Ascending aorta (tissue), 2 donors: ENCODE measurements around the gene ZNF93. TPM values are rescaled to one million over a fixed set of nuclear protein-coding genes. Genes with fewer than 3 reads are reported as not detected.

Experiments used
- DNase-seq, 2 donors: peaks; one replicate each; pipeline ENCODE4 v3.0.0-alpha.2; 2019; ENCODE audit warnings: low spot score in 2 of 2
- H3K27ac ChIP-seq, 2 donors: fragments of 200-600 bp; sonication (generic); one replicate each; pipeline ENCODE4 v1.5.1; 2016 to 2017; ENCODE audit warnings: mild to moderate bottlenecking in 1 of 2
- H3K27me3 ChIP-seq: fragments of 200-600 bp; sonication (generic); one replicate; pipeline ENCODE4 v1.5.1; 2017
- H3K36me3 ChIP-seq, 2 donors: fragments of 200-600 bp; sonication (generic); one replicate each; pipeline ENCODE4 v1.5.1; 2016
- H3K4me1 ChIP-seq, 2 donors: fragments of 200-600 bp; sonication (generic); one replicate each; pipeline ENCODE4 v1.5.1; 2016 to 2017; ENCODE audit warnings: mild to moderate bottlenecking in 1 of 2
- H3K4me3 ChIP-seq, 2 donors: fragments of 200-600 bp; sonication (generic); one replicate each; pipeline ENCODE4 v1.5.1; 2016 to 2017; ENCODE audit warnings: mild to moderate bottlenecking in 1 of 2
- H3K9me3 ChIP-seq, 2 donors: fragments of 200-600 bp; sonication (generic); one replicate each; pipeline ENCODE4 v1.5.1; 2016
- intact Hi-C: fragments of 100-400 bp; cut with DNase I; formaldehyde crosslinking; loops from one replicate; pipeline ENCODE4 v1.15.1; 2023
- total RNA-seq: library from RNA; depleted of rRNA; stranded (reverse); fragments of >200 nt; gene quantifications from one replicate; pipeline ENCODE4 v1.1.0, GENCODE V29; 2016
- TF ChIP-seq, protein P1 (sequence below), 3 experiments: fragments of 200-600 bp in 2 of 3; fragments of 450-650 bp in 1 of 3; sonication (generic) in 2 of 3; IDR thresholded peaks; one replicate each; pipeline ENCODE4 v1.5.1; 2016 to 2019; ENCODE audit warnings: antibody characterized with exemption in 3 of 3, mild to moderate bottlenecking in 1 of 3, moderate library complexity in 1 of 3

The ZNF93 gene
- total RNA-seq, 1 donor from 2014 or later: 2.9 TPM

DNA sequence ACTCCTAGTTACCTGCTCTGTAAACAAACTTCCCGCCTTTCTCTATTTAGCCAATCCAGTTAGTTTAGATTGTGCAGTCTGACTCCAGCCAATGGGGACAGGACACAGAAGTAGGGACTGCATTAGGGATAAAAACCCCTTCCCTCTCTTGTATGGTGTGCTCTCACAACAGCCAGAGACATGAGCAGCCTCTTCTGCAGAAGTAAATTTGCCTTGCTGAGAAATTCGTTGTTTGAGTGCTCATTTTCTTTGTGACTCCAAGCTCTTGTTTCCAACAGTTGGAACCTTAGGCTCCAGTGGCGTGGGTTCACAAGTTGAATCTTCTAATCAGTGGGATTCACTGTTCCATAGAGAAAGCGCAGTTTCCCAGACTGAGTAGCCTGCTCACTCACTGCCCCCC lies 66.1 kb downstream of the ZNF93 start:
- Histone ChIP-seq H3K27ac (no peak overlapping the region), H3K4me1 (no peaks in the 10 kb centered on the region), H3K4me3 (no peak overlapping the region), H3K36me3 (no peaks in the 10 kb centered on the region), H3K9me3 (peaks cover 9 to 15% of the 10 kb centered on the region in 2 donors), H3K27me3 (no peaks in the 10 kb centered on the region)
- DNase-seq: no peak
- intact Hi-C loops: no loop called here
- TF ChIP-seq, protein P1, sequence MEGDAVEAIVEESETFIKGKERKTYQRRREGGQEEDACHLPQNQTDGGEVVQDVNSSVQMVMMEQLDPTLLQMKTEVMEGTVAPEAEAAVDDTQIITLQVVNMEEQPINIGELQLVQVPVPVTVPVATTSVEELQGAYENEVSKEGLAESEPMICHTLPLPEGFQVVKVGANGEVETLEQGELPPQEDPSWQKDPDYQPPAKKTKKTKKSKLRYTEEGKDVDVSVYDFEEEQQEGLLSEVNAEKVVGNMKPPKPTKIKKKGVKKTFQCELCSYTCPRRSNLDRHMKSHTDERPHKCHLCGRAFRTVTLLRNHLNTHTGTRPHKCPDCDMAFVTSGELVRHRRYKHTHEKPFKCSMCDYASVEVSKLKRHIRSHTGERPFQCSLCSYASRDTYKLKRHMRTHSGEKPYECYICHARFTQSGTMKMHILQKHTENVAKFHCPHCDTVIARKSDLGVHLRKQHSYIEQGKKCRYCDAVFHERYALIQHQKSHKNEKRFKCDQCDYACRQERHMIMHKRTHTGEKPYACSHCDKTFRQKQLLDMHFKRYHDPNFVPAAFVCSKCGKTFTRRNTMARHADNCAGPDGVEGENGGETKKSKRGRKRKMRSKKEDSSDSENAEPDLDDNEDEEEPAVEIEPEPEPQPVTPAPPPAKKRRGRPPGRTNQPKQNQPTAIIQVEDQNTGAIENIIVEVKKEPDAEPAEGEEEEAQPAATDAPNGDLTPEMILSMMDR (IDR thresholded peaks at IDR 0.05): no peak

Other genes with a start within 250 kb of the ZNF93 start
- gene ATP13A1, start 237.3 kb upstream of the ZNF93 start, total RNA-seq: 161 TPM
- 1.3 TPM for gene ZNF101, start 232.1 kb upstream of the ZNF93 start, total RNA-seq
- gene ZNF14, start 167.8 kb upstream of the ZNF93 start, total RNA-seq: 4.8 TPM
- gene ZNF506, start 79.2 kb upstream of the ZNF93 start, total RNA-seq: 22.4 TPM
- gene ZNF253, start 35.1 kb upstream of the ZNF93 start, total RNA-seq: 1.8 TPM
- gene ZNF682, start 138.6 kb downstream of the ZNF93 start, total RNA-seq: 1.1 TPM
- not detected for gene ZNF90, start 177.1 kb downstream of the ZNF93 start, total RNA-seq